Measurements from ENCODE around the gene TNFSF13.

TNFSF13 gene

DNA sequence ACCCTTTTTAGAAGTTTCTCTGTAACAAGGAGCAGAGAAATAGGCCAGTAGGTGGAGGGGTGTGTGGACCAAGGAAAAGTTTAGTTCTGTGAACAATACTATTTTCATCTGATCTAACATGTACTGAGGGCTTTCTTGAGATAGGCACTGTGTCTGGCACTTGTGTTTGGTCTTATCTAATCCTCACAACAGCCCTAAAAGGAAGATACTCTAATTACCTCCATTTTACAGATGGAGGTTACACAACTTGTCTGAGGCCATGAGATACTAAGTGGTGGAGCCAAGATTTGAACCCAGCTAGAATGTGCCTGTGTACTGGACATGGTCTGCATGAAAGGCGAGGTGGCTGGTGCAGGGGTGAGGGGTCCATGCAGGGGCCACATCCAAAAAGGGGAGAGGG is 5.2 kb upstream of the TNFSF13 start:
- DNase-seq, result no peak

DNA sequence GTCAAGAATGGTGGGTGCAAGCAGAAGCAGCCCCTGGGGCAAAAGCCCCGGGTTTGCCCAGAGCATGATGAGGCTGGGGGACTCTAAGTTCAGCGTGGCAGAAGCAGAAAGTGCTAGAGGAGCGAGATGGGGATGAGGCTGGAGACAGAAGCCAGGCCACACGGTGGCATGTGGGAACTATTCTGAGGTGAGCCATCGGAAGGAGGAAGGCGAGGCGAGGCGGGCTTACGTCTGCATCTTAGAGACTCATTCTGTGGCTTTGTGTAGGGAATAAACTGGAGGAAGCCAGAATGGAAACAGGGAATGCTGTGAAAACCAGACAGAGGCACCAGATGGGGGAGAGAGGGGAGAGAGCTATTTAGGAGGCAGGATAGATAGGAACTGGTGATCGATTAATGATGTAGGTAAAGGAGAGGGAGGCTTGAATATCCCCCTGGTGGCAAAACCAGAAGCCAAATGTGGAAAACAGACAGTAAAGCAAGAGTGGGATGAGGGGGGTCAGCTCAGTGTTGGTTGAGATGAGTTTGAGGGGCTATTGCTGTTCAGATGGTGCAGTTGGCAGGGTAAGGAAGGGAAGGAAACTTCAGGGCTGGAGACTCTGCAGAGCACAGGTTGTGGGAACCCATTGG is 3.1 kb upstream of the TNFSF13 start:
- no peak for DNase-seq

DNA sequence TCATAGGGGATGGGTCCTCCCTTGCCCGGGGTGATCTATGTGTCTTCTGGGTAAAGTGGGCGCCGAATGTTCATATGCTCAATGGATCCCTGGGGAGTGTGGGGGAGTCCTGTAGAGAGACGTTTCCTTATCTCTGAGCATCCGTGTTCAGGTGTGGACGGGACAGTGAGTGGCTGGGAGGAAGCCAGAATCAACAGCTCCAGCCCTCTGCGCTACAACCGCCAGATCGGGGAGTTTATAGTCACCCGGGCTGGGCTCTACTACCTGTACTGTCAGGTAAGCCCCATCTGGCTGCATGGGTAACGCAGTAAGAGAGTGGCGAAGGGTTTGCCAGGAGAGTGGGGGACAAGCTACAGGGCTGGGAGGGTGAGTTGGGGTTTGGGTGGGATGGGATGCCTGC is 1.9 kb upstream of the TNFSF13 start:
- DNase-seq, result no peak

DNA sequence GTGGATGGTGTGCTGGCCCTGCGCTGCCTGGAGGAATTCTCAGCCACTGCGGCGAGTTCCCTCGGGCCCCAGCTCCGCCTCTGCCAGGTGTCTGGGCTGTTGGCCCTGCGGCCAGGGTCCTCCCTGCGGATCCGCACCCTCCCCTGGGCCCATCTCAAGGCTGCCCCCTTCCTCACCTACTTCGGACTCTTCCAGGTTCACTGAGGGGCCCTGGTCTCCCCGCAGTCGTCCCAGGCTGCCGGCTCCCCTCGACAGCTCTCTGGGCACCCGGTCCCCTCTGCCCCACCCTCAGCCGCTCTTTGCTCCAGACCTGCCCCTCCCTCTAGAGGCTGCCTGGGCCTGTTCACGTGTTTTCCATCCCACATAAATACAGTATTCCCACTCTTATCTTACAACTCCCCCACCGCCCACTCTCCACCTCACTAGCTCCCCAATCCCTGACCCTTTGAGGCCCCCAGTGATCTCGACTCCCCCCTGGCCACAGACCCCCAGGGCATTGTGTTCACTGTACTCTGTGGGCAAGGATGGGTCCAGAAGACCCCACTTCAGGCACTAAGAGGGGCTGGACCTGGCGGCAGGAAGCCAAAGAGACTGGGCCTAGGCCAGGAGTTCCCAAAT is 1.3 kb upstream of the TNFSF13 start:
- no peak for DNase-seq

DNA sequence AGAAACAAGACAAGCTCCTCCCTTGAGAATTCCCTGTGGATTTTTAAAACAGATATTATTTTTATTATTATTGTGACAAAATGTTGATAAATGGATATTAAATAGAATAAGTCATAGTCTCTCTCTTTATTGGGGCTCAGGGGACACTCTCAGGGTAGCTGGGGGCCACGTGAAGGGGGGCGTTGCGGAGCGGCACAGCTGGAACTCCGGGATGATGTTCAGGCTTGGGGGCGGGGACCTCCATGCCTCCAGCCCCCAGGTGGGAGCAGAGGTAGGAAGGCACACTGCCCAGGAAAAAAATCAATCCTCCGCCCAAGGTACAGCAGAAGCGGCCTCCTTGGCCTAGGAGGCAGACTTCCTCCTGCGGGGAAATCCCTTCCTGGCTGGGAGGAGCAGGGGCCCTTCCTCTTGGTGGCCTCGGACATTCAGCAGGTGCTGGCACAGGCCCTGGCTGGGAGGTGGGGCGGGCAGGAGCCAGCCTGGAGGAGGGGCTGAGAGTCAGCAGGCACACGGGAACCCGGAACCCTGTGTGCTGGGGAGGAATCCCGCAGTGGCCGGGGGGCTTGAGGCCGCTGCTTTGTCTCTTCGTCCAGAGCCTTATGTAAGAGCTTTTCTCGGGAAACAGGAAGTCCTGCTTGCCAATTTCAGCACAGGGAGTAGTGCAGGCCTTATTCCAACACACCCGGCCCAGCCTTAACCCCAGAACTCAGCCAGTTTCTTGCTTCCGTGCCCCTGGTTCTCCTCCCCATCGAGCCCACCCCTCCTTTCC is 591 bp upstream of the TNFSF13 start:
- DNase-seq, result no peak

DNA sequence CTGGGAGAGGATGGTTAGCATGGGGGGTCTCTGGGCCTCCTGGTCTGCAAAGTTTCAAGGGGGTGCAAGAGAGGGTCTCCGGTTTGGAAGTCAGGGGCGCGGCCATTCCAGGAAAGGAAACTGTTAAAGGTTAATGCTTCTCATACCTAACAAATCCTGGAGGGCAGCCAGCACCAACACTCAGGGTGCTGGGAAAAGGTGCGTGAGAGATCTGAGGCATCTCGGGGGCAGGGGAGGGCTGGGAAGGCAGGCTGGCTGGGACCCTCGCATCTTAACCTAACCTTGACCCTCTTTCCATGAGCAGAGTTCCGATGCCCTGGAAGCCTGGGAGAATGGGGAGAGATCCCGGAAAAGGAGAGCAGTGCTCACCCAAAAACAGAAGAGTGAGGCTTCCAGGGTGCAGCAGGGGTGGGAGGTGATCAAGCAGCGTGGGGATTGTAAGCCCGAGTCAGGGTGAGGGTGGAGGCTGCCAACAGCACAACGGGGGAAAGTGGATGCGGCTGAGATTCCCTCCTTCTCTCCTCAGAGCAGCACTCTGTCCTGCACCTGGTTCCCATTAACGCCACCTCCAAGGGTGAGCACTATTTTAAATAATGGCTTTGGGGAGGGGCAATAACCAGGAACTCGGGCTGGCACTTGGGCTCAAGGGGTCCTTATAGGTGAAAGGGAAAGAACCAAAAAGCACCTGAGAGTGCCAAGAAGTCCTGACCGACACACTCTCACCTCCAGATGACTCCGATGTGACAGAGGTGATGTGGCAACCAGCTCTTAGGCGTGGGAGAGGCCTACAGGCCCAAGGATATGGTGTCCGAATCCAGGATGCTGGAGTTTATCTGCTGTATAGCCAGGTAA is 996 bp downstream of the TNFSF13 start:
- no peak for DNase-seq

DNA sequence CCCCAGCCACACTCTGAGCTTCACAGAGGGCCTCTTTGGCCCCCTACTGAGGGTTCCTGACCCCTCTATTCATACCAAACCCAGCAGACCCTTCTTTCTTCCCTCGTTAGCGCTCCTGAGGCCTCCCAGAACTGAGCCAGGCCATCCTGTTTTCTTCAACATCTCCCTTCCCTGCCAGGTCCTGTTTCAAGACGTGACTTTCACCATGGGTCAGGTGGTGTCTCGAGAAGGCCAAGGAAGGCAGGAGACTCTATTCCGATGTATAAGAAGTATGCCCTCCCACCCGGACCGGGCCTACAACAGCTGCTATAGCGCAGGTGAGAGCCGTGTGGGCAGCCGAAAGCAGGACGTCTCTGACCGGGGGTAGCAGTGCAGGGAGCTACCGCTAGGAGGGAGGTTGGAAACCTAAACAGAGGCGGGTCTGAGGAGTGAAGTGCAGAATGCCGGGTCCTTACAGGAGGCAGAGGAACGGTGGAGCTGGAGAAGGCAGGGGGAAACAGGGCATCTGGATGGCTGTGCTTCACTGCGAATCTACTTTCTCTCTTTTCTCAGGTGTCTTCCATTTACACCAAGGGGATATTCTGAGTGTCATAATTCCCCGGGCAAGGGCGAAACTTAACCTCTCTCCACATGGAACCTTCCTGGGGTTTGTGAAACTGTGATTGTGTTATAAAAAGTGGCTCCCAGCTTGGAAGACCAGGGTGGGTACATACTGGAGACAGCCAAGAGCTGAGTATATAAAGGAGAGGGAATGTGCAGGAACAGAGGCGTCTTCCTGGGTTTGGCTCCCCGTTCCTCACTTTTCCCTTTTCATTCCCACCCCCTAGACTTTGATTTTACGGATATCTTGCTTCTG is 1.9 kb downstream of the TNFSF13 start:
- peak; percentile 46 for DNase-seq

DNA sequence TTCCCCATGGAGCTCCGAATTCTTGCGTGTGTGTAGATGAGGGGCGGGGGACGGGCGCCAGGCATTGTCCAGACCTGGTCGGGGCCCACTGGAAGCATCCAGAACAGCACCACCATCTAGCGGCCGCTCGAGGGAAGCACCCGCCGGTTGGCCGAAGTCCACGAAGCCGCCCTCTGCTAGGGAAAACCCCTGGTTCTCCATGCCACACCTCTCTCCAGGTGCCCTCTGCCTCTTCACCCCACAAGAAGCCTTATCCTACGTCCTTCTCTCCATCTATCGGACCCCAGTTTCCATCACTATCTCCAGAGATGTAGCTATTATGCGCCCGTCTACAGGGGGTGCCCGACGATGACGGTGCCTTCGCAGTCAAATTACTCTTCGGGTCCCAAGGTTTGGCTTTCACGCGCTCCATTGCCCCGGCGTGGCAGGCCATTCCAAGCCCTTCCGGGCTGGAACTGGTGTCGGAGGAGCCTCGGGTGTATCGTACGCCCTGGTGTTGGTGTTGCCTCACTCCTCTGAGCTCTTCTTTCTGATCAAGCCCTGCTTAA is 2.6 kb downstream of the TNFSF13 start:
- peak; percentile 76 for DNase-seq

DNA sequence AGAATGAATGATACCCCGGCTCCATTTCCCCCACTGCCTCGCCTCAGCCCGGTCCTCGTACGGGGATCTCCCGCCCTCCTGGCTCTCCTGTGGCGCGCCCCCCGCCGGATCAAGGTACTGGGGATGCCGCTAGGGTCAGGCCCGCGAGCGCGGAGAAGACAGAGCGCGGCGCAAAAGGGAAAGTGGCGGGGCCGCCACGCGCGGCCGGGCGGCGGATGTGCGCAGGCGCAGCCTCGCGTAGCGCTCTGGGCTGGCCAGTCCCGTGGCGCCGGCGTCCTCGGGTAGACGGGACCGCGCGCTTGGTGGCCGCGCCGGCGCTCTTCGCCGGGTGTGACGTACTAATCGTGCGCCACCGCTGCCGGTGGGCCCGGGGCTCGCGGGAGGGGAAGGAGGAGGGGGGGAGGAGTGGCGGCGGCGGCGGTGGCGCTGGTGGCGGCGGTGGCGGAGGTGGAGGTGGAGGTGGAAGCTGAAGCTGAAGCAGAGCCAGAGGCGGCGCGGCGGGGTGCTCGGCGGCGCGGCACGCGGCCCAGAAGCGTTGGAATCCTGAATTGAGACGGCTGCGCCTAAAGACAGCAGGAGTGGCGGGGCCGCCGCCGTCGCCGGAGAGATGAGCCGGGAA is 3.1 kb downstream of the TNFSF13 start, which contains the start of gene SENP3:
Gene SENP3 (plus strand): TSS at position 331 of the 619 bp plus-strand sequence. CDS start 1,158 bp downstream, outside the sequence.
- peak; percentile 84 for DNase-seq

DNA sequence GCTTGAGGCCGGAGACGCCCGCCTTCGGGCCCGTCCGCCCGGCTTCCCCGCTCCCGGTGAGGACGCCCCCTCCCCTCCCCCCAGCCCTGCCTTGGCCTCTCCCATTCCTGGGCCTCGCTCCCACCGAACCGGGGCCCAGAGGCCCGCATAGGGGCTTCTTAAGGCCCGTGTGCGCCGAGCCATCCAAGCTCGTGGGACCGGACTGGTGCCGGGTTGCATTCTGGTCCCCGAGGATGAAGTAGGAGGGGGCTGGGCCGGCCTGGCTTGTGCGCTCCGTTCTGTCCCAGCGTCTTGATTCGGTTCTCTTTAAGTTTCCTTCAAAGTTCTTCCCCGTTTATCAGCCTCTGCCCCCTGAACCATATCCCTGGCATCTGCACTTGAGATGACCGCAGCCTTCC is 3.7 kb downstream of the TNFSF13 start:
- no peak for DNase-seq

DNA sequence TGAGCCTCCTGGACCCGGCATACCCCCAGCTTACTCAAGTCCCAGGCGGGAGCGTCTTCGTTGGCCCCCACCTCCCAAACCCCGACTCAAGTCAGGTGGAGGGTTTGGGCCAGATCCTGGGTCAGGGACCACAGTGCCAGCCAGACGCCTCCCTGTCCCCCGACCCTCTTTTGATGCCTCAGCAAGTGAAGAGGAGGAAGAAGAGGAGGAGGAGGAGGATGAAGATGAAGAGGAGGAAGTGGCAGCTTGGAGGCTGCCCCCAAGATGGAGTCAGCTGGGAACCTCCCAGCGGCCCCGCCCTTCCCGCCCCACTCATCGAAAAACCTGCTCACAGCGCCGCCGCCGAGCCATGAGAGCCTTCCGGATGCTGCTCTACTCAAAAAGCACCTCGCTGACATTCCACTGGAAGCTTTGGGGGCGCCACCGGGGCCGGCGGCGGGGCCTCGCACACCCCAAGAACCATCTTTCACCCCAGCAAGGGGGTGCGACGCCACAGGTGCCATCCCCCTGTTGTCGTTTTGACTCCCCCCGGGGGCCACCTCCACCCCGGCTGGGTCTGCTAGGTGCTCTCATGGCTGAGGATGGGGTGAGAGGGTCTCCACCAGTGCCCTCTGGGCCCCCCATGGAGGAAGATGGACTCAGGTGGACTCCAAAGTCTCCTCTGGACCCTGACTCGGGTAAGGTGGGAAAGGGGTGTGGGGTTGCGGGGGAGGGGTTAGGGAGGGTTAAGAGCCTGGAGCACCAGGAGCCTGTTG is 4.7 kb downstream of the TNFSF13 start:
- DNase-seq, result no peak

DNA sequence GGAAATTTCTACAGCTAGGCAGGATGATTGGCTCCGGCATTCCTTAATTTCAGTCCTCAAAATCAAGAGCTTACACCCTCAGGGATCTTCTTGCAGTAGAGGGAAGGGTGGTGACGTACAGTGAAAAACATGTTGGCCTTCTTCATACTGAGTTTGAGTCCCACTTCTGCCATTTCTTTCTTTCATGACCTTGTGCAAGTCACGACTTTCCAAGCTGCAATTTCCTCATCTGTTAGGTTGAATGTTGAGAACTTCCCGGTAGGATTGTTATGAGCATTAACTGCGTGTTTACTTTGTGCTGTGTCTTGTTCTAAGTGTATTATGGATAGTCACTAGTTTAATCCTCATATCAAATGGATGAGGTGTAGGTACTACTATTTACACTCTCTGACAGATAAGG is 11.0 kb downstream of the TNFSF13 start:
- no peak for DNase-seq

DNA sequence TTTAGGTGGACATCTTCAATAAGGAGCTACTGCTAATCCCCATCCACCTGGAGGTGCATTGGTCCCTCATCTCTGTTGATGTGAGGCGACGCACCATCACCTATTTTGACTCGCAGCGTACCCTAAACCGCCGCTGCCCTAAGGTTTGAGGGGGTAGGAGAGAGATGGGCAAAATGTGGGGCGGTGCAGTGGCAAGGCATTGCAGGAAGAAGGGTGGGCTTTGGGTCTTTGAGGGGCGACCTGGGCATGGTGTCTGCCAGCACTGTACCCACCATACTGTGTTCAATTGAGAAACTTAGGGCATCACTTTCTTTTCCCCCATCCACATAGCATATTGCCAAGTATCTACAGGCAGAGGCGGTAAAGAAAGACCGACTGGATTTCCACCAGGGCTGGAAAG is 11.8 kb downstream of the TNFSF13 start:
- no peak for DNase-seq

DNA sequence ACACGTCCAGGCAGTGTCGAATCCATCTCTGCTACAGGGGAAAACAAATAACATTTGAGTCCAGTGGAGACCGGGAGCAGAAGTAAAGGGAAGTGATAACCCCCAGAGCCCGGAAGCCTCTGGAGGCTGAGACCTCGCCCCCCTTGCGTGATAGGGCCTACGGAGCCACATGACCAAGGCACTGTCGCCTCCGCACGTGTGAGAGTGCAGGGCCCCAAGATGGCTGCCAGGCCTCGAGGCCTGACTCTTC is 13.7 kb downstream of the TNFSF13 start:
- DNase-seq, result no peak

DNA sequence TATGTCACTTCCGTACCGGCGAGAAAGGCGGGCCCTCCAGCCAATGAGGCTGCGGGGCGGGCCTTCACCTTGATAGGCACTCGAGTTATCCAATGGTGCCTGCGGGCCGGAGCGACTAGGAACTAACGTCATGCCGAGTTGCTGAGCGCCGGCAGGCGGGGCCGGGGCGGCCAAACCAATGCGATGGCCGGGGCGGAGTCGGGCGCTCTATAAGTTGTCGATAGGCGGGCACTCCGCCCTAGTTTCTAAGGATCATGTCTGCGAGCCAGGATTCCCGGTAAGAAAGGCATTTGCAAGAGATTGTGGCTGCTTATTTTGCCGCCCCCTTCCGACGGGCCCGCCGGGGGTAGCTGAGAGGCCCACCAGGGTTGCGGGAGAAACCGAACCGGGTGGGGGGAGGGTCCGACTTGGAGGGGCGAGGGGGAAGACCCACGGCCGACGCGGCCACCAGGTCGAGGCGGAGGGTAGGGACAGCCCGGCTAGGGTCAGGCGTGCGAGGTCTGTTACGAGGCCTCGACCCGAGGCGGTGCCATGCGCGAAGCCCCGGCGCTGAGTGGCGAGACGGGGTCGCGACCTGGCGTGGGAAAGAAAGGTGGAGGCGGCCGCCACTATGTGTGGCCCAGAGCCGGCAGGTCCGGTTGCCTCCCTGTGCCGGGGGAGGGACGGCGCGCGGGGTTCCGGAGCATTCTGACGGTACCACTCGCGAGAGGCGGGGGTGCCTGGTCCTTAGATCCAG is 14.2 kb downstream of the TNFSF13 start:
- DNase-seq, result peak; percentile 100

DNA sequence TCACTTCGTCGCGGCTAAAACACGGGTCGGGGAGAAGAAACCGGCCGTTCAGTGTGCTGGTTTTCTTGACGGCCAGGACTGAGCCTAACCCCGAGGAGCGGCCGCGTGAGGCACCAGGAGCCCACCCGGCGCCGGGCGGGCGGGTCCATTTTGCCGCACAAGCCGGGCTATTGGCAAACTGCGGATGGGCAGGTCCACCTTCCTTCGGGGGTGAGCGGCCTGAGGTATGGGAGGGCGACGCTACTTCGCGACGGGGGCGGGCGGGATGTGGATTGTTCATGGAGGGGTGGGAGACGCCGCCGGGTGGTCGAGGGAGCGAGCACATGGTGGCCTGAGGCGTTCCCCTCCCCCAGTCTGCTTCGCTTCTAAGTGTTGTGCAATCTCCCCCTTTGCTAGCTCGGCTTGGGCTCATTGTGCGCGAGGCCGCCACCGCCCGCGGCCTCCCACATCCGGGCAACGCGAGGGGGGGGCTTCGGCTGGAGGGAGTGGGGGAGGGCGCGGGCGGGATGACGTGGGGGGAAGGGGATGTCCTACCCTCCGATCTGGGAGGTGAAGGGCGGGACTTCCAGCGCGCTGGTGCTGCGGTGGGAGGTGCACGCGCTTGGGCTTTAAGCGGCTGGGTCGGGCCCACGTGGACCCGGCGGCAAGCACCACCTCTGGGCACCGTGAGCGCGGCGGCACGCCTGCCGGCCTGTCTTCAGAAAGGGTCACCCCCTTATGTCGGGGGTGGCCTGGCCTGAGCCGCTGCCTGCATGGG is 15.0 kb downstream of the TNFSF13 start:
- peak; percentile 91 for DNase-seq

DNA sequence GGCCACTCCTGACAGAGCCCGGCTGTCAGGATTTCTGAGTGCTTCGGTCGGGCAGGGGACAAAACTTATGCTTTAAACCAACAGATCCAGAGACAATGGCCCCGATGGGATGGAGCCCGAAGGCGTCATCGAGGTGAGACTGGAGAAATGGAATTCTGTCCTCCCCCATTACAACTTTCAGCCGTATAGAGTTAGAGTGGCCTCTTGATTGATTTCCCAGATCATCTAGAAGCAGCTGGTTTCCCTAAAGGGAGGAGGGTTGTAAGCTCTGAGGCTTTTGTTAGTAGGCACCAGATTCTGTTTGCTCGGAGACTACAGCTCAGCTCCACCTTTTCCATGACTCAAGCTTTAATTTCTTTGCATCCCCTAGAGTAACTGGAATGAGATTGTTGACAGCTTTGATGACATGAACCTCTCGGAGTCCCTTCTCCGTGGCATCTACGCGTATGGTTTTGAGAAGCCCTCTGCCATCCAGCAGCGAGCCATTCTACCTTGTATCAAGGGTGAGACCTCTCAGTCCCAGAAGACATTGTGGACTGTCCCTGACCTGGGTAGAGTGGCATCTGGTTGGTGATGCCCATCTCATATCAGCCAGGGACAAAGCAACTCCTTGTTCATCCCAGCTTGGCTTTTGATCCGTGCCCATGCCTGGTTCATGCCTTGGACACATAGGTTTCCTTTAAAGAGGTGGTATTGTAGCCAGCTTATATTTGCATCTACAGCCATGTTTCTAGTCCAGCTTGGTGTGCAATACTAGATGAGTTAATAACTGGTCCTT is 15.8 kb downstream of the TNFSF13 start:
- no peak for DNase-seq

DNA sequence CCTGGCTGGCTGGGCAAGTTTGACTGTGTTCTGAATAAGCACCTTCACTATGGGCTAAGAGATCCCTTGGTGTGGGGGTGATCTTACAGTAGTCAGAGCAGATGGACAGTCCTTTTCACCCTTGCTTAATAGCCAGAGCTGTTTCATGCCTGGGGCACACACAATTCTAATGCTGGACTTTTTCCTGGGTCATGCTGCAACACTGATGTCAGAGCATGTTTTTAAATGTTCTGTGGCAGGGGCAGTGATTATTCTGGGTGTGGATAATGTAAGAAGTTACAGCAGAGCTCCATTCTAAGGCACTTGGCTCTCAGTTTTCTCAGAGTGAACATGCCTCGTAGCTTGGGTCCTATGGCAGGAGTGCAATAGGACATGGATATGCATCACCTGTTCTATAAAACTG is 16.9 kb downstream of the TNFSF13 start:
- DNase-seq, result no peak

DNA sequence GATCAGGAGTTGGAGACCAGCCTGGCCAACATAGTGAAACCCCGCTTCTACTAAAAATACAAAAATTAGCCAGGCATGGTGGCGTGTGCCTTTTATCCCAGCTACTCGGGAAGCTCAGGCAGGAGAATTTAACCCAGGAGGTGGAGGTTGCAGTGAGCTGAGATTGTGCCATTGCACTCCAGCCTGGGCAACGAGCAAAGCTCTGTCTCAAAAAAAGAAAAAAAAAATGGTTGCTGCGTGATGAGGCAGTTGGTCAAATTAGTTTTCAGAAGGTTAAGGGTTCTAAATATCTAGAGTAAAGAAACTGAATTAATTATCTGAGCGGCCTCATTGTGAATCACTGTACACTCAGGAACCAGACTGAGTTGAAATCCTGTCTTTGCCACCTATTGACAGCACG is 17.4 kb downstream of the TNFSF13 start:
- DNase-seq, result no peak

Measured in activated gamma-delta T cell treated with Interleukin-2 at 50 U/mL for 16 hours (primary cell).